Right cardiac atrium (tissue), 5 donors: ENCODE measurements around the gene CNN2. TPM values are rescaled to one million over a fixed set of nuclear protein-coding genes. Genes with fewer than 3 reads are reported as not detected.

Experiments
- ATAC-seq, 2 donors: fragments of 200-7000 bp; cut with Tn5 transposase; one replicate each; pipeline versions ENCODE4 v1.8.0 to v1.9.1; 2020; ENCODE audit warnings: moderate library complexity in 2 of 2, mild to moderate bottlenecking in 1 of 2
- DNase-seq, 3 donors: peaks; one replicate each; pipeline ENCODE4 v3.0.0-alpha.2; 2020
- H3K27ac ChIP-seq: one replicate; pipeline ENCODE4 v1.5.1; 2013; ENCODE audit warnings: mild to moderate bottlenecking, low read length, control low read depth, moderate library complexity
- H3K27me3 ChIP-seq: one replicate; pipeline ENCODE4 v1.6.1; 2013; ENCODE audit not compliant: control insufficient read depth, insufficient read depth
- H3K4me1 ChIP-seq: one replicate; pipeline ENCODE4 v1.6.1; 2013; ENCODE audit warnings: low read length; ENCODE audit not compliant: control insufficient read depth, insufficient read depth
- H3K4me3 ChIP-seq: one replicate; pipeline ENCODE4 v1.5.1; 2013; ENCODE audit warnings: low read length, control low read depth
- H3K9me3 ChIP-seq: one replicate; pipeline ENCODE4 v1.6.1; 2013; ENCODE audit warnings: low read length; ENCODE audit not compliant: control insufficient read depth
- WGBS: extraction: QIAGEN DNeasy Blood & Tissue Kit; methylation state at CpG from one replicate; pipeline ENCODE4 v1.1.7; 2013; 5-methylcytosine and 5-hydroxymethylcytosine counted together
- intact Hi-C, 4 donors: fragments of 100-400 bp; cut with DNase I; formaldehyde crosslinking; loops; one replicate each; pipeline versions ENCODE4 v1.11.0 to v1.14.0; 2022 to 2023
- polyA plus RNA-seq: library from polyadenylated mRNA; stranded (reverse); fragments of 200-250 nt; gene quantifications from one replicate; pipeline ENCODE4 v1.2.3, GENCODE V29; 2013
- total RNA-seq, 4 donors: library from RNA; stranded (reverse); fragmentation: NEBNext Ultra II Directional; extraction: Animal tissue kit (Norgen Biotek cat#: 25700); gene quantifications; one replicate each; pipeline ENCODE4 v1.2.1, GENCODE V29; 2021
- donor health status: healthy with polysubstance abuse.
- donor health status: DM: no; HTN: yes; CAD: no.
- donor health status: DM: no; HTN: no; CAD: no.
- donor health status: DM: no; HTN: yes; CAD: no; lungs with severe emphysema.
- donor health status: DM: yes; HTN: yes; CAD: no.

Gene CNN2
- total and polyA plus RNA-seq, 5 donors, result 52.1 to 75.9 (median 59.9) TPM

GRCh38 chr19:1064661-1065605 is 38.5 kb downstream of the CNN2 start:
- Histone ChIP-seq H3K4me1 (no peaks in the 10 kb centered on the region), H3K4me3 (no peak overlapping the region), H3K27me3 (no peaks in the 10 kb centered on the region), H3K9me3 (no peaks in the 10 kb centered on the region), H3K27ac (no peak overlapping the region)
- peak; percentile 72 to 91 (median 88) for DNase-seq
- intact Hi-C loops, result no loop called here
- ATAC-seq, result peak; percentile 64 to 70
- WGBS, result 11% methylated on average over 60 of the region's 60 CpGs

GRCh38 chr19:1065606-1066109 is 39.2 kb downstream of the CNN2 start:
- peak in 1 of 3 donors; percentile 53 for DNase-seq
- Histone ChIP-seq H3K27me3 (no peaks in the 10 kb centered on the region), H3K27ac (no peak overlapping the region), H3K4me1 (no peaks in the 10 kb centered on the region), H3K9me3 (no peaks in the 10 kb centered on the region), H3K4me3 (no peak overlapping the region)
- no peak for ATAC-seq
- WGBS, result 62% methylated on average over 17 of the region's 17 CpGs
- intact Hi-C loops, result no loop called here

- Histone ChIP-seq H3K27me3 (no peaks in the 10 kb centered on the region), H3K27ac (no peak overlapping the region), H3K9me3 (no peaks in the 10 kb centered on the region), H3K4me3 (no peak overlapping the region), H3K4me1 (no peaks in the 10 kb centered on the region)
- intact Hi-C loops, result no loop called here
- ATAC-seq (no peak), DNase-seq (peak in 2 of 3 donors; percentile 55 to 60)
- 27% methylated on average over 17 of the region's 17 CpGs for WGBS
Observed at GRCh38 chr19:1066251-1066747, 39.9 kb downstream of the CNN2 start.

- Histone ChIP-seq H3K9me3 (no peaks in the 10 kb centered on the region), H3K27me3 (no peaks in the 10 kb centered on the region), H3K4me3 (peak within 1 kb of the TSS; percentile 48), H3K4me1 (no peaks in the 10 kb centered on the region), H3K27ac (no peak within 1 kb of the TSS)
- ATAC-seq (peak; percentile 1 to 8), DNase-seq (peak; percentile 42 to 84 (median 83))
- 4% methylated on average over 61 of the region's 61 CpGs for WGBS
- intact Hi-C loops, result no loop called here
Observed at GRCh38 chr19:1066748-1067340, 40.4 kb downstream of the CNN2 start, which contains the start of gene ARHGAP45. TSS of gene ARHGAP45 (plus strand) at chr19:1067167. CDS start at chr19:1067406, 239 bp downstream.

GRCh38 chr19:1067341-1067957 is 41.0 kb downstream of the CNN2 start:
- Histone ChIP-seq H3K4me3 (peak overlapping the region; percentile 48), H3K27me3 (no peaks in the 10 kb centered on the region), H3K9me3 (no peaks in the 10 kb centered on the region), H3K4me1 (no peaks in the 10 kb centered on the region), H3K27ac (no peak overlapping the region)
- peak; percentile 12 to 64 (median 61) for DNase-seq
- intact Hi-C loops, result no loop called here
- peak in 1 of 2 donors; percentile 3 for ATAC-seq
- 5% methylated on average over 38 of the region's 38 CpGs for WGBS

GRCh38 chr19:1068009-1069001 is 41.9 kb downstream of the CNN2 start:
- ATAC-seq, result peak in 1 of 2 donors; percentile 6

GRCh38 chr19:1069009-1069779 is 42.8 kb downstream of the CNN2 start:
- ATAC-seq, result peak; percentile 44 to 70
- H3K27me3 ChIP-seq, result no peaks in the 10 kb centered on the region

More at GRCh38 chr19:1068009-1069001, 41.9 kb downstream of the CNN2 start:
- Histone ChIP-seq H3K4me1 (no peaks in the 10 kb centered on the region), H3K27me3 (no peaks in the 10 kb centered on the region), H3K27ac (no peak overlapping the region), H3K9me3 (no peaks in the 10 kb centered on the region), H3K4me3 (peak overlapping the region; percentile 48)
- DNase-seq, result peak; percentile 51 to 84 (median 83)
- intact Hi-C loops, result no loop called here
- WGBS, result 67% methylated on average over 45 of the region's 45 CpGs

GRCh38 chr19:1070576-1070930 is 44.1 kb downstream of the CNN2 start:
- Histone ChIP-seq H3K9me3 (no peaks in the 10 kb centered on the region), H3K27ac (no peak overlapping the region), H3K4me1 (no peaks in the 10 kb centered on the region), H3K4me3 (no peak overlapping the region), H3K27me3 (no peaks in the 10 kb centered on the region)
- DNase-seq (peak in 1 of 3 donors; percentile 39), ATAC-seq (no peak)
- 18% methylated on average over 21 of the region's 21 CpGs for WGBS
- intact Hi-C loops, result no loop called here

More at GRCh38 chr19:1069009-1069779, 42.8 kb downstream of the CNN2 start:
- H3K4me3 ChIP-seq, result no peak overlapping the region
- DNase-seq, result peak; percentile 77 to 90 (median 89)
- H3K4me1 ChIP-seq, result no peaks in the 10 kb centered on the region
- intact Hi-C loops, result no loop called here
- WGBS, result 41% methylated on average over 25 of the region's 25 CpGs
- H3K27ac ChIP-seq, result no peak overlapping the region
- H3K9me3 ChIP-seq, result no peaks in the 10 kb centered on the region

GRCh38 chr19:1070931-1071791 is 44.8 kb downstream of the CNN2 start:
- whole genome bisulfite sequencing, result 16% methylated on average over 99 of the region's 99 CpGs

More at GRCh38 chr19:1070931-1071791, 44.8 kb downstream of the CNN2 start:
- ATAC-seq, result no peak
- no peak overlapping the region for H3K4me3 ChIP-seq
- no peaks in the 10 kb centered on the region for H3K9me3 ChIP-seq
- peak; percentile 26 to 67 (median 64) for DNase-seq
- intact Hi-C loops, result no loop called here
- no peaks in the 10 kb centered on the region for H3K27me3 ChIP-seq
- no peak overlapping the region for H3K27ac ChIP-seq
- no peaks in the 10 kb centered on the region for H3K4me1 ChIP-seq
